ENCODE measurements around the gene AUP1. TPM values are rescaled to one million over a fixed set of nuclear protein-coding genes. Genes with fewer than 3 reads are reported as not detected.

Gene AUP1
- polyA plus RNA-seq, 2 of the 4 experiments (the other 2 are of a cell fraction): 129 to 164 TPM

DNA sequence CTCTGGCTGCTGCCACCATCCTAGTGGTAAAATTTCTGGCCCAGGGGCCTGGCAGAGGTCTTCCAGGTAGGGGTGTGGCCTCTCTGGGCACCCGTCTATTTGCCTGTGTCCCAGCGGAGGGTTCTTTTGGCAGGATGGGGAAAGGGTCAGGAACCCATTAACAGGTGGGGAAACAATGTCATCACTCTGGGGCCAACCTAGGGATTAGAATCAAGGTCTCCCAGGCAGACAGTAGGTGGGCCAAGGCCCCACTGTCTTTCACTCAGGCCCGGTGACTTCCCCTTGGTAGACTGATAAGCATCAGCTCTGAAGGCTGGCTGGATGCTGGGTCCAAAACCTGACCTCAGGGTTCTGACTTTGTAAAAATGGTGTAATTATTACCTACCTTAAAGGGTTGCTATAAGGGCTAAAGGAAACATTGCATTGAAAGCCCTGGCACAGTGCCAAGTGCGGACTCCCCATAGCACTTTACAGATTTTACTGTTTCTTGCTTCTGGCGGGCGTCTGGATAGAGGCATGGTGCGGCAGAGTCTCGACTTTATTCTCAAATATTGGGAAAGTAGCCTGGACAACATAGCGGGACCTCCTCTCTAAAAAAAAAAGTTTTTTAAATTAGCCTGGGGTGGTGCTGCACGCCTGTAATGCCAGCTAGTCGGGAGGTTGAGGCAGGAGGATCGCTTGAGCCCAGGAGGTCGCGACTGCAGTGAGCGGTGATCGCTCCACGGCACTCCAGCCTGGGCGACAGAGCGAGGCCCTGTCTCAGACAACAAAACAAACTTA, 32.3 kb downstream of the AUP1 start:
- H3K4me3 ChIP-seq: no peak overlapping the region
- FAIRE-seq: no peak
- CTCF ChIA-PET: interaction anchor here (0.8 to 15.5 kb wide), 5 partner anchors 10 to 90 kb away, joined by 4 to 184 read pairs (median 5); partner anchors contain the start of genes CCDC142, PCGF1 and TTC31

DNA sequence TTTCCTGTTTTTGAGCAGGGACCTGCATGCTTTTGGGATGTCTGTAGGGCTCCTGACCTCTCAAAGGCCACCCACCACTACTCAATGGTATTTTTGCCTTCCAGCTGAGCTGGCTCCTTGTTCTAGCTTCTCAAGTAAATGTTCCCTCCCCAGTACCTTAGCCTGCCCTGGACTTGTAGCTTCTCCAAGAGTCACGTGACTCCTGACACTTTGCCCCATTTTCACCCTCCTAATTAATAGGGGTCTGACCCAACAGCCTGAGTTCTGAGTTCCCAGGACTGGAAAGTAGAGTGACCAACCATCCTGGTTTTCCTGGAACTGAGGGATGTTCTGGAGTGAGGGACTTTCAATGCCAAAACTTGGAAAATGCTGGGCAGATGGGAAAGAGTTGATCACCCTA, 34.1 kb downstream of the AUP1 start:
- H3K9me3 ChIP-seq: no peaks in the 10 kb centered on the region
- POLR2A ChIA-PET: interaction anchor here (2.0 kb wide), 1 partner anchor 11 kb away, joined by 8 read pairs; the partner anchor contains the start of gene PCGF1
- 90% methylated on average over 1 of the region's 1 CpG for WGBS (ENCODE audit: missing lambda C conversion rate)
- CTCF ChIA-PET: interaction anchor here (0.6 to 15.5 kb wide), 4 partner anchors 8 to 92 kb away, joined by 3 to 184 read pairs (median 35); partner anchors contain the start of genes CCDC142 and TTC31
- H3K4me1 ChIP-seq: no peaks in the 10 kb centered on the region
- no peak for FAIRE-seq
- ATAC-seq: no peak
- TF ChIP-seq FOSL2 (IDR thresholded peaks at IDR 0.05): no peak
- no peak for TF ChIP-seq FOSL2 (CRISPR knock-in tag; IDR thresholded peaks at IDR 0.05)
- TF ChIP-seq FOXS1 (CRISPR knock-in tag; IDR thresholded peaks at IDR 0.05): no peak
- no peak for TF ChIP-seq RNF2 (IDR thresholded peaks at IDR 0.05; ENCODE audit: borderline replicate concordance, low read depth)
- TF ChIP-seq, protein P1, sequence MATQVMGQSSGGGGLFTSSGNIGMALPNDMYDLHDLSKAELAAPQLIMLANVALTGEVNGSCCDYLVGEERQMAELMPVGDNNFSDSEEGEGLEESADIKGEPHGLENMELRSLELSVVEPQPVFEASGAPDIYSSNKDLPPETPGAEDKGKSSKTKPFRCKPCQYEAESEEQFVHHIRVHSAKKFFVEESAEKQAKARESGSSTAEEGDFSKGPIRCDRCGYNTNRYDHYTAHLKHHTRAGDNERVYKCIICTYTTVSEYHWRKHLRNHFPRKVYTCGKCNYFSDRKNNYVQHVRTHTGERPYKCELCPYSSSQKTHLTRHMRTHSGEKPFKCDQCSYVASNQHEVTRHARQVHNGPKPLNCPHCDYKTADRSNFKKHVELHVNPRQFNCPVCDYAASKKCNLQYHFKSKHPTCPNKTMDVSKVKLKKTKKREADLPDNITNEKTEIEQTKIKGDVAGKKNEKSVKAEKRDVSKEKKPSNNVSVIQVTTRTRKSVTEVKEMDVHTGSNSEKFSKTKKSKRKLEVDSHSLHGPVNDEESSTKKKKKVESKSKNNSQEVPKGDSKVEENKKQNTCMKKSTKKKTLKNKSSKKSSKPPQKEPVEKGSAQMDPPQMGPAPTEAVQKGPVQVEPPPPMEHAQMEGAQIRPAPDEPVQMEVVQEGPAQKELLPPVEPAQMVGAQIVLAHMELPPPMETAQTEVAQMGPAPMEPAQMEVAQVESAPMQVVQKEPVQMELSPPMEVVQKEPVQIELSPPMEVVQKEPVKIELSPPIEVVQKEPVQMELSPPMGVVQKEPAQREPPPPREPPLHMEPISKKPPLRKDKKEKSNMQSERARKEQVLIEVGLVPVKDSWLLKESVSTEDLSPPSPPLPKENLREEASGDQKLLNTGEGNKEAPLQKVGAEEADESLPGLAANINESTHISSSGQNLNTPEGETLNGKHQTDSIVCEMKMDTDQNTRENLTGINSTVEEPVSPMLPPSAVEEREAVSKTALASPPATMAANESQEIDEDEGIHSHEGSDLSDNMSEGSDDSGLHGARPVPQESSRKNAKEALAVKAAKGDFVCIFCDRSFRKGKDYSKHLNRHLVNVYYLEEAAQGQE (IDR thresholded peaks at IDR 0.05): no peak
- no peak for TF ChIP-seq EP300 (IDR thresholded peaks at IDR 0.05)
- TF ChIP-seq, protein P2, sequence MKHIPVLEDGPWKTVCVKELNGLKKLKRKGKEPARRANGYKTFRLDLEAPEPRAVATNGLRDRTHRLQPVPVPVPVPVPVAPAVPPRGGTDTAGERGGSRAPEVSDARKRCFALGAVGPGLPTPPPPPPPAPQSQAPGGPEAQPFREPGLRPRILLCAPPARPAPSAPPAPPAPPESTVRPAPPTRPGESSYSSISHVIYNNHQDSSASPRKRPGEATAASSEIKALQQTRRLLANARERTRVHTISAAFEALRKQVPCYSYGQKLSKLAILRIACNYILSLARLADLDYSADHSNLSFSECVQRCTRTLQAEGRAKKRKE (CRISPR knock-in tag; IDR thresholded peaks at IDR 0.05; ENCODE audit: low read depth): no peak
- TF ChIP-seq NFE2L2 (conservative IDR thresholded peaks at IDR 0.05; ENCODE audit: low read length): no peak
- TF ChIP-seq, protein P3, sequence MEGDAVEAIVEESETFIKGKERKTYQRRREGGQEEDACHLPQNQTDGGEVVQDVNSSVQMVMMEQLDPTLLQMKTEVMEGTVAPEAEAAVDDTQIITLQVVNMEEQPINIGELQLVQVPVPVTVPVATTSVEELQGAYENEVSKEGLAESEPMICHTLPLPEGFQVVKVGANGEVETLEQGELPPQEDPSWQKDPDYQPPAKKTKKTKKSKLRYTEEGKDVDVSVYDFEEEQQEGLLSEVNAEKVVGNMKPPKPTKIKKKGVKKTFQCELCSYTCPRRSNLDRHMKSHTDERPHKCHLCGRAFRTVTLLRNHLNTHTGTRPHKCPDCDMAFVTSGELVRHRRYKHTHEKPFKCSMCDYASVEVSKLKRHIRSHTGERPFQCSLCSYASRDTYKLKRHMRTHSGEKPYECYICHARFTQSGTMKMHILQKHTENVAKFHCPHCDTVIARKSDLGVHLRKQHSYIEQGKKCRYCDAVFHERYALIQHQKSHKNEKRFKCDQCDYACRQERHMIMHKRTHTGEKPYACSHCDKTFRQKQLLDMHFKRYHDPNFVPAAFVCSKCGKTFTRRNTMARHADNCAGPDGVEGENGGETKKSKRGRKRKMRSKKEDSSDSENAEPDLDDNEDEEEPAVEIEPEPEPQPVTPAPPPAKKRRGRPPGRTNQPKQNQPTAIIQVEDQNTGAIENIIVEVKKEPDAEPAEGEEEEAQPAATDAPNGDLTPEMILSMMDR (IDR thresholded peaks at IDR 0.05): no peak
- TF ChIP-seq, protein P4, sequence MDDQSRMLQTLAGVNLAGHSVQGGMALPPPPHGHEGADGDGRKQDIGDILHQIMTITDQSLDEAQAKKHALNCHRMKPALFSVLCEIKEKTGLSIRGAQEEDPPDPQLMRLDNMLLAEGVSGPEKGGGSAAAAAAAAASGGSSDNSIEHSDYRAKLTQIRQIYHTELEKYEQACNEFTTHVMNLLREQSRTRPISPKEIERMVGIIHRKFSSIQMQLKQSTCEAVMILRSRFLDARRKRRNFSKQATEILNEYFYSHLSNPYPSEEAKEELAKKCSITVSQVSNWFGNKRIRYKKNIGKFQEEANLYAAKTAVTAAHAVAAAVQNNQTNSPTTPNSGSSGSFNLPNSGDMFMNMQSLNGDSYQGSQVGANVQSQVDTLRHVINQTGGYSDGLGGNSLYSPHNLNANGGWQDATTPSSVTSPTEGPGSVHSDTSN (IDR thresholded peaks at IDR 0.05): no peak
- TF ChIP-seq CHD4 (IDR thresholded peaks at IDR 0.05; ENCODE audit: borderline replicate concordance): no peak
- H3K27ac ChIP-seq: no peak overlapping the region
- no peak overlapping the region for H3K4me3 ChIP-seq
- H3K4me2 ChIP-seq: no peak overlapping the region
- DNase-seq (ENCODE audit: low read depth in 1 of 2, low spot score in 1 of 2): no peak

More for the DNA sequence above, 32.3 kb downstream of the AUP1 start:
- Histone ChIP-seq H3K9me3 (no peaks in the 10 kb centered on the region), H3K4me1 (peaks cover 5% of the 10 kb centered on the region; the same call in 2 of the 3 replicates), H3K27ac (no peak overlapping the region), H3K4me2 (no peak overlapping the region)
- no peak for DNase-seq (ENCODE audit: low read depth in 1 of 2, low spot score in 1 of 2)
- TF ChIP-seq CBX2 (IDR thresholded peaks at IDR 0.05; ENCODE audit: borderline replicate concordance, low read depth) (no peak), NFE2L2 (conservative IDR thresholded peaks at IDR 0.05; ENCODE audit: low read length) (no peak)
- TF ChIP-seq, protein P5, sequence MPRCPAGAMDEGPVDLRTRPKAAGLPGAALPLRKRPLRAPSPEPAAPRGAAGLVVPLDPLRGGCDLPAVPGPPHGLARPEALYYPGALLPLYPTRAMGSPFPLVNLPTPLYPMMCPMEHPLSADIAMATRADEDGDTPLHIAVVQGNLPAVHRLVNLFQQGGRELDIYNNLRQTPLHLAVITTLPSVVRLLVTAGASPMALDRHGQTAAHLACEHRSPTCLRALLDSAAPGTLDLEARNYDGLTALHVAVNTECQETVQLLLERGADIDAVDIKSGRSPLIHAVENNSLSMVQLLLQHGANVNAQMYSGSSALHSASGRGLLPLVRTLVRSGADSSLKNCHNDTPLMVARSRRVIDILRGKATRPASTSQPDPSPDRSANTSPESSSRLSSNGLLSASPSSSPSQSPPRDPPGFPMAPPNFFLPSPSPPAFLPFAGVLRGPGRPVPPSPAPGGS (IDR thresholded peaks at IDR 0.05): peak; percentile 19; the same call in 1 of the 3 replicates
- POLR2A ChIA-PET: interaction anchor here (0.7 to 2.0 kb wide), 2 partner anchors 10 to 25 kb away, joined by 3 to 8 read pairs; partner anchors contain the start of genes MRPL53 and PCGF1
- no peak for ATAC-seq
- WGBS (ENCODE audit: missing lambda C conversion rate): 93% methylated on average over 19 of the region's 19 CpGs

Data from A549 (cell line).